ENCODE measurements around the gene NR6A1.

NR6A1 gene

GRCh38 chr9:124808246-124808956, 37.3 kb upstream of the NR6A1 start:
- Histone ChIP-seq H3K27ac (no peak overlapping the region), H3K9me3 (no peaks in the 10 kb centered on the region), H3K4me1 (peaks cover 0 to 20% (median 6%) of the 10 kb centered on the region in 4 donors), H3K27me3 (no peaks in the 10 kb centered on the region), H3K36me3 (no peaks in the 10 kb centered on the region), H3K4me3 (no peak overlapping the region)
- DNase-seq: no peak
- TF ChIP-seq CTCF (IDR thresholded peaks at IDR 0.05): no peak
- intact Hi-C loops (cut with DNase I; ENCODE audit: low total_unique reads): no loop called here

- no peaks in the 10 kb centered on the region for H3K36me3 ChIP-seq
- peaks cover 0 to 3% of the 10 kb centered on the region in 2 donors for H3K27me3 ChIP-seq
- H3K27ac ChIP-seq: no peak overlapping the region
- no peak for TF ChIP-seq CTCF (IDR thresholded peaks at IDR 0.05)
- no peaks in the 10 kb centered on the region for H3K4me1 ChIP-seq
- H3K4me3 ChIP-seq: no peak overlapping the region
- intact Hi-C loops (cut with DNase I; ENCODE audit: low total_unique reads): no loop called here
- no peaks in the 10 kb centered on the region for H3K9me3 ChIP-seq
- DNase-seq: no peak
Measured at GRCh38 chr9:124805186-124805585, 34.1 kb upstream of the NR6A1 start.

GRCh38 chr9:124803911-124804310, 32.8 kb upstream of the NR6A1 start:
- Histone ChIP-seq H3K36me3 (no peaks in the 10 kb centered on the region), H3K4me3 (no peak overlapping the region), H3K27ac (no peak overlapping the region), H3K9me3 (no peaks in the 10 kb centered on the region), H3K4me1 (peaks cover 0 to 4% (median 0%) of the 10 kb centered on the region in 4 donors), H3K27me3 (peaks cover 0 to 10% of the 10 kb centered on the region in 2 donors)
- DNase-seq: no peak
- intact Hi-C loops (cut with DNase I; ENCODE audit: low total_unique reads): no loop called here
- TF ChIP-seq CTCF (IDR thresholded peaks at IDR 0.05): no peak

- Histone ChIP-seq H3K27ac (no peak overlapping the region), H3K36me3 (no peaks in the 10 kb centered on the region), H3K27me3 (peaks cover 0 to 10% of the 10 kb centered on the region in 2 donors), H3K9me3 (no peaks in the 10 kb centered on the region), H3K4me1 (peaks cover 0 to 11% (median 0%) of the 10 kb centered on the region in 4 donors), H3K4me3 (no peak overlapping the region)
- DNase-seq: no peak
- no peak for TF ChIP-seq CTCF (IDR thresholded peaks at IDR 0.05)
- intact Hi-C loops (cut with DNase I; ENCODE audit: low total_unique reads): no loop called here
Measured at GRCh38 chr9:124802426-124802825, 31.3 kb upstream of the NR6A1 start.

- Histone ChIP-seq H3K9me3 (no peaks in the 10 kb centered on the region), H3K4me1 (peaks cover 0 to 12% (median 0%) of the 10 kb centered on the region in 4 donors), H3K27ac (no peak overlapping the region), H3K27me3 (peaks cover 0 to 14% of the 10 kb centered on the region in 2 donors), H3K4me3 (no peak overlapping the region), H3K36me3 (no peaks in the 10 kb centered on the region)
- DNase-seq: no peak
- intact Hi-C loops (cut with DNase I; ENCODE audit: low total_unique reads): no loop called here
- no peak for TF ChIP-seq CTCF (IDR thresholded peaks at IDR 0.05)
Measured at GRCh38 chr9:124801356-124801755, 30.2 kb upstream of the NR6A1 start.

Measured in tibial artery (tissue), 4 donors.